Adrenal gland (tissue), 12 donors: ENCODE measurements around the gene SLC2A9. TPM values are rescaled to one million over a fixed set of nuclear protein-coding genes. Genes with fewer than 3 reads are reported as not detected.

Source experiments
- DNase-seq, 7 donors: peaks; one replicate each; pipeline ENCODE4 v3.0.0-alpha.2; 2019 to 2020
- H3K27ac ChIP-seq, 5 donors: fragments of 200-600 bp; sonication (generic) in 4 of 5; 1 replicate in 3 of 5; 2 replicates in 2 of 5; pipeline versions ENCODE4 v1.5.1 to v1.8.0; 2016 to 2020; ENCODE audit warnings: mild to moderate bottlenecking in 1 of 5
- H3K27me3 ChIP-seq: fragments of 200-600 bp; 2 replicates; pipeline ENCODE4 v1.8.0; 2021
- H3K36me3 ChIP-seq, 2 donors: fragments of 200-600 bp; replicated peaks in 1 of 2; 1 replicate in 1 of 2; 2 replicates in 1 of 2; pipeline versions ENCODE4 v1.5.1 to v1.8.0; 2018 to 2022
- H3K4me1 ChIP-seq, 2 donors: fragments of 200-600 bp; replicated peaks in 1 of 2; 1 replicate in 1 of 2; 2 replicates in 1 of 2; pipeline versions ENCODE4 v1.5.1 to v1.8.0; 2018 to 2021
- H3K4me3 ChIP-seq, 4 donors: fragments of 200-600 bp; sonication (generic) in 3 of 4; one replicate each; pipeline ENCODE4 v1.5.1; 2016 to 2018
- H3K9me3 ChIP-seq, 3 donors: fragments of 200-600 bp; sonication (generic) in 1 of 3; replicated peaks in 1 of 3; 1 replicate in 2 of 3; 2 replicates in 1 of 3; pipeline versions ENCODE4 v1.5.1 to v1.8.0; 2016 to 2021
- POLR2A ChIP-seq, 2 donors: fragments of 450-650 bp; IDR thresholded peaks; one replicate each; pipeline ENCODE4 v1.6.1; 2017; ENCODE audit warnings: antibody characterized with exemption in 2 of 2, mild to moderate bottlenecking in 2 of 2, moderate library complexity in 1 of 2
- WGBS, 4 donors: extraction: QIAGEN DNeasy Blood & Tissue Kit in 2 of 4; methylation state at CpG; one replicate each; pipeline versions ENCODE4 v1.1.5 to v1.1.7; 2013 to 2017; 5-methylcytosine and 5-hydroxymethylcytosine counted together
- intact Hi-C, 2 donors: fragments of 100-400 bp; cut with DNase I; formaldehyde crosslinking; loops; one replicate each; pipeline versions ENCODE4 v1.14.1 to v1.15.0; 2022 to 2023
- polyA plus RNA-seq, 3 donors: library from polyadenylated mRNA; stranded (reverse); fragments of 200-250 nt in 2 of 3; fragments of 350-450 nt in 1 of 3; fragmentation: Illumina TruSeq in 1 of 3; extraction: RNeasy Lipid Tissue Mini Kit (QIAGEN cat#74804) in 1 of 3; gene quantifications; one replicate each; pipeline ENCODE4 v1.2.3, GENCODE V29; 2013 to 2014
- total RNA-seq, 9 donors: library from RNA; depleted of rRNA in 4 of 9; stranded (reverse); fragments of >200 nt in 4 of 9; fragments of 120-200 nt in 1 of 9; fragmentation: NEBNext Ultra II Directional in 1 of 9; extraction: Animal tissue kit (Norgen Biotek cat#: 25700) in 1 of 9; gene quantifications; one replicate each; pipeline versions ENCODE4 v1.1.0 to v1.2.4, GENCODE V29; 2013 to 2023
- TF ChIP-seq, protein P1 (sequence below), 6 experiments: fragments of 450-650 bp in 4 of 6; fragments of 200-600 bp in 2 of 6; sonication (generic) in 1 of 6; IDR thresholded peaks; 1 replicate in 5 of 6; 2 replicates in 1 of 6; pipeline versions ENCODE4 v1.5.1 to v1.8.0; 2016 to 2021; ENCODE audit warnings: antibody characterized with exemption in 6 of 6, mild to moderate bottlenecking in 2 of 6, moderate library complexity in 1 of 6
- donor health status: healthy with polysubstance abuse.
- donor health status: Bipolar disorder and iron deficiency.
- donor health status: DM: yes; HTN: yes; CAD: no.
- donor health status: DM: no; HTN: no; CAD: no.
- donor health status: DM: no; HTN: no; CAD: no.
- donor health status: DM: yes; HTN: yes; CAD: no.

Gene SLC2A9
- total and polyA plus RNA-seq, 12 donors = 1.8 to 16.6 (median 8.5) TPM

DNA sequence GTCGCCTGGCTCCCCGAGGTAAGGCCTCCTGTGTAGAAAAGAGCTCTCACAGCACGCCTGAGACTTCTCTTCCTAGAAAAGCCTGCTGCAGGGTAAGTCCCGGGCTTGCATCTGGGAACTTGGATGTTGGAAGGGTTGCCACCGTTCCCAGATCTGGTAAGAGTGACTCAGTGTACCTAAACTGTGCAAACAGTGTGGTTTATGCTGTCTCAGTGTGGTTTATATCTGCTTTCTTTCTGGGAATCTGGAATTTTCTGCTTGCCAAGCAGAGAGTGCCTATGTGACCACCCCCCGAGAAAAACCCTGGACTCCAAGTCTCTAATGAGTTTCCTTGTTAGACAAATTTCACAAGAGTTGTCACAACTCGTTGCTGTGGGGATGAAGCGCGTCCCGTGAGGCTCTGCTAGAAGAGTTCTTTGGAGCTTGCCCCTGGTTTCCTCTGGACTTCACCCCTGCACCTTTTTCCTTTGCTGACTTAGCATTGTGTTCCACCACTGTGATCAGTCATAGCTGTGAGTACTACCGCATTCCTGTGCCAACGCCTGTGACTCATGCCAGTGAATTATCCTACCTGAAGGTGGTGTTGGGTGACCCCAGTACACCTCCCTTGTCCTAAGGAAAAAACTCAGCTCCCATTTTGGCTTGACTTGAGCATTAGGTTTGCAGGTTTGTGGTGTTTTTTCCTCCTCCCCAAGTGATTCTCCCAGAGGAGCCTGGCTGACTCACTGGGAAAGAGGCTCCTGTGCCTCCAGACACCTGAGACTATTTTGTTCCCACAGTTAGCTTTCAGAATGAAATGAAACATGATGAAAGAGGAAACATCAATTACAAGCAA is 14.5 kb downstream of the SLC2A9 start:
- peaks cover 0 to 29% of the 10 kb centered on the region in 2 donors for H3K4me1 ChIP-seq
- intact Hi-C loops = loop anchor here in 1 of 2 donors (2.0 kb wide), 1 partner anchor 246 kb away; no protein-coding TSS in a partner anchor
- H3K27me3 ChIP-seq = no peaks in the 10 kb centered on the region
- DNase-seq = peak in 5 of 7 donors; percentile 28 to 42 (median 40)
- no peaks in the 10 kb centered on the region for H3K36me3 ChIP-seq
- peak overlapping the region in 2 of 5 donors; percentile 70 to 78 for H3K27ac ChIP-seq
- no peak overlapping the region for H3K4me3 ChIP-seq
- TF ChIP-seq, protein P1, sequence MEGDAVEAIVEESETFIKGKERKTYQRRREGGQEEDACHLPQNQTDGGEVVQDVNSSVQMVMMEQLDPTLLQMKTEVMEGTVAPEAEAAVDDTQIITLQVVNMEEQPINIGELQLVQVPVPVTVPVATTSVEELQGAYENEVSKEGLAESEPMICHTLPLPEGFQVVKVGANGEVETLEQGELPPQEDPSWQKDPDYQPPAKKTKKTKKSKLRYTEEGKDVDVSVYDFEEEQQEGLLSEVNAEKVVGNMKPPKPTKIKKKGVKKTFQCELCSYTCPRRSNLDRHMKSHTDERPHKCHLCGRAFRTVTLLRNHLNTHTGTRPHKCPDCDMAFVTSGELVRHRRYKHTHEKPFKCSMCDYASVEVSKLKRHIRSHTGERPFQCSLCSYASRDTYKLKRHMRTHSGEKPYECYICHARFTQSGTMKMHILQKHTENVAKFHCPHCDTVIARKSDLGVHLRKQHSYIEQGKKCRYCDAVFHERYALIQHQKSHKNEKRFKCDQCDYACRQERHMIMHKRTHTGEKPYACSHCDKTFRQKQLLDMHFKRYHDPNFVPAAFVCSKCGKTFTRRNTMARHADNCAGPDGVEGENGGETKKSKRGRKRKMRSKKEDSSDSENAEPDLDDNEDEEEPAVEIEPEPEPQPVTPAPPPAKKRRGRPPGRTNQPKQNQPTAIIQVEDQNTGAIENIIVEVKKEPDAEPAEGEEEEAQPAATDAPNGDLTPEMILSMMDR (IDR thresholded peaks at IDR 0.05) = no peak
- TF ChIP-seq POLR2A (IDR thresholded peaks at IDR 0.05) = no peak
- no peaks in the 10 kb centered on the region for H3K9me3 ChIP-seq
- 64 to 78% (median 70%) methylated on average over 12 of the region's 12 CpGs for WGBS, 4 donors

DNA sequence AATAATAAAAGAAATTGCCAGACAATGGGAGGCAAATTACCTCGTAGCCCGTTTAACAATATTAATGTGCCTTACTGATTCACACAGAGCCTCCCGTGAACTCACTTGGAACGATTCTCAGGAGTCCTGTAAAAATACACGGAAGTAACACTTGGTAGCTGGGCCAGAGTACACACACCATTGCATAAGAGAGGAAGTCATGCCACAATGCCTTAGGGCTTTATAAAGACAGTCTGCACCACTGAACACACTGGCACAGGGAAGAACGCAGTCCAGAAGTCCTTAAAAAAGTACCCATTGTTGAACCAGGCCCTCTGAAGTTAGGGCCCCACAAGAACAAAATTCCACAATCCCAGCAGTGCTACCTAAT is 15.1 kb downstream of the SLC2A9 start:
- DNase-seq = peak in 5 of 7 donors; percentile 29 to 40 (median 35)
- H3K27ac ChIP-seq = peak overlapping the region in 2 of 5 donors; percentile 70 to 78
- intact Hi-C loops = loop anchor here in 1 of 2 donors (2.0 kb wide), 1 partner anchor 245 kb away; no protein-coding TSS in a partner anchor
- H3K27me3 ChIP-seq = no peaks in the 10 kb centered on the region
- WGBS, 4 donors = 37 to 57% (median 46%) methylated on average over 6 of the region's 6 CpGs
- H3K36me3 ChIP-seq = no peaks in the 10 kb centered on the region
- no peak overlapping the region for H3K4me3 ChIP-seq
- TF ChIP-seq, protein P1 (IDR thresholded peaks at IDR 0.05) = no peak
- TF ChIP-seq POLR2A (IDR thresholded peaks at IDR 0.05) = no peak
- H3K9me3 ChIP-seq = no peaks in the 10 kb centered on the region
- H3K4me1 ChIP-seq = peaks cover 0 to 29% of the 10 kb centered on the region in 2 donors

DNA sequence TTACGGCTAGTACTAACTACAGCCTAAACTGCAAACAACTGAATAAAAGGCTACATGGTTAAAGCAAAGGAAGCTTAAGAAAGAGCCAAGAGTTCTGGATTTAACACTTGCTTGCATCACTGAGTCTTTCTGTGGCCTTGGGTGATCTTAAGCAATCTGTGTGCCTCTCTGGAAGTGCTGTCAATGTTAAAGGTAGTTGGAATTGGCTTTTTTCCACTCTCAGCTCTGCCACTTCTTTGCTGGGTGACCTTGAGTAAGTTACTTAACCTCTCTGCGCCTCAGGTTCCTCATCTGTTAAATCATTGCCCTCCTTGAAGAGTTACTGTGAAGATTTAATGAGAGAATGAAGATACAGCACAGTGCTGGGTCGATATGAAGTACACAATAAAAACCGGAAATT is 15.7 kb downstream of the SLC2A9 start:
- no peak overlapping the region for H3K4me3 ChIP-seq
- TF ChIP-seq, protein P1 (IDR thresholded peaks at IDR 0.05) = no peak
- TF ChIP-seq POLR2A (IDR thresholded peaks at IDR 0.05) = no peak
- H3K27me3 ChIP-seq = no peaks in the 10 kb centered on the region

DNA sequence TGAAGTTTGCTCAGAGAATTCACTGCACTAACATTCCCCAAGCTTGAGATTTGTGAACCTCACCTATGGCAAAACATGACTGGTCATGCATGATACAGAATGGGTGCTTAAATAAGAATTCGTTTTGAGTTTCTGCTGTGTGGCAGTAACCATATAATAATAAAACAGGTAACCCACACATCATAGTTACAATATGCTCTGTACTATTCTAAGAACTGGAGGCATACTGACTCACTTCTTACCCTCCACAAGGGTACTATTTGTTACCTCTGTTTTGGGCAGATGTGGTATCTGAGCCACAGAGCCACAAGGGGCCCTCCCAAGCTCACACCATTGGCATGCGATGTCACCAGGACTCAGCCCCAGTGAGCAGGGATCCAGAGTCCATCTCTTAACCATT is 17.6 kb downstream of the SLC2A9 start:
- Histone ChIP-seq H3K4me3 (no peak overlapping the region), H3K4me1 (peaks cover 0 to 29% of the 10 kb centered on the region in 2 donors), H3K27ac (no peak overlapping the region), H3K27me3 (no peaks in the 10 kb centered on the region), H3K36me3 (no peaks in the 10 kb centered on the region), H3K9me3 (no peaks in the 10 kb centered on the region)
- DNase-seq = no peak
- 74 to 90% (median 80%) methylated on average over 2 of the region's 2 CpGs for WGBS, 4 donors
- intact Hi-C loops = no loop called here
- no peak for TF ChIP-seq POLR2A (IDR thresholded peaks at IDR 0.05)
- TF ChIP-seq, protein P1 (IDR thresholded peaks at IDR 0.05) = no peak

More for the DNA sequence above, 15.7 kb downstream of the SLC2A9 start:
- H3K9me3 ChIP-seq = no peaks in the 10 kb centered on the region
- peak overlapping the region in 2 of 5 donors; percentile 70 to 78 for H3K27ac ChIP-seq
- no peak for DNase-seq
- peaks cover 0 to 29% of the 10 kb centered on the region in 2 donors for H3K4me1 ChIP-seq
- intact Hi-C loops = loop anchor here in 1 of 2 donors (2.0 kb wide), 1 partner anchor 245 kb away; no protein-coding TSS in a partner anchor
- H3K36me3 ChIP-seq = no peaks in the 10 kb centered on the region
- 63 to 67% (median 63%) methylated on average over 4 of the region's 4 CpGs for WGBS, 4 donors
